OCI-LY3 (cell line): ENCODE measurements around the gene TALDO1.
A peak's percentile ranks its signal among the peaks of the same experiment; 100 is the strongest.

ENCODE experiments used
- H2AFZ ChIP-seq: fragments of 200-600, 300-600 bp; shearing (Covaris generic); 2 replicates; pipeline ENCODE4 v1.6.0; 2014; ENCODE audit warnings: antibody characterized with exemption, low read depth, low read length
- H3K27ac ChIP-seq: fragments of 200-600, 300-600 bp; sonication (generic); 2 replicates; pipeline ENCODE4 v1.5.1; 2014; ENCODE audit warnings: mild to moderate bottlenecking, low read length, moderate library complexity, mixed read lengths
- H3K27me3 ChIP-seq: fragments of 200-600, 300-600 bp; sonication (generic); 2 replicates; pipeline ENCODE4 v1.6.1; 2014; ENCODE audit warnings: low read depth, low read length, mixed read lengths
- H3K36me3 ChIP-seq: fragments of 200-600, 300-600 bp; sonication (generic); replicated peaks from 2 replicates; pipeline ENCODE3; 2014; ENCODE audit warnings: low read depth, low read length, mixed read lengths
- H3K4me1 ChIP-seq: fragments of 300-600, 200-600 bp; sonication (generic); 2 replicates; pipeline ENCODE4 v1.6.1; 2014; ENCODE audit warnings: low read length, mixed read lengths
- H3K4me2 ChIP-seq: fragments of 200-600, 300-600 bp; sonication (generic); 2 replicates; pipeline ENCODE4 v1.6.1; 2014; ENCODE audit warnings: low read length, mixed read lengths
- H3K4me3 ChIP-seq: fragments of 300-600, 200-600 bp; sonication (generic); 2 replicates; pipeline ENCODE4 v1.5.1; 2014; ENCODE audit warnings: antibody characterized with exemption, mild to moderate bottlenecking, low read length, moderate library complexity
- H3K79me2 ChIP-seq: fragments of 300-600, 200-600 bp; shearing (Covaris generic); 2 replicates; pipeline ENCODE4 v1.6.1; 2014; ENCODE audit warnings: mild to moderate bottlenecking, low read length, mixed read lengths
- H3K9ac ChIP-seq: fragments of 300-600, 200-600 bp; shearing (Covaris generic); 2 replicates; pipeline ENCODE4 v1.6.0; 2014; ENCODE audit warnings: mild to moderate bottlenecking, low read length, moderate library complexity
- H3K9me3 ChIP-seq: fragments of 200-600, 300-600 bp; shearing (Covaris generic); 2 replicates; pipeline ENCODE4 v1.6.1; 2014; ENCODE audit warnings: low read length, mixed read lengths; ENCODE audit not compliant: insufficient read depth
- H4K20me1 ChIP-seq: fragments of 200-600, 300-600 bp; sonication (generic); 2 replicates; pipeline ENCODE4 v1.6.1; 2016; ENCODE audit warnings: low read length, mixed read lengths; ENCODE audit not compliant: insufficient read depth
- CTCF ChIP-seq: fragments of 200-600, 300-600 bp; sonication (generic); IDR thresholded peaks from 2 replicates; pipeline ENCODE4 v1.5.1; 2014; ENCODE audit warnings: antibody characterized with exemption, low read length, low read depth
- EZH2phosphoT487 ChIP-seq: fragments of 200-600 bp; shearing (Covaris generic); IDR thresholded peaks from 2 replicates; pipeline ENCODE4 v1.6.1; 2018; ENCODE audit warnings: antibody characterized with exemption, mixed run types, low read depth

TALDO1 gene

DNA sequence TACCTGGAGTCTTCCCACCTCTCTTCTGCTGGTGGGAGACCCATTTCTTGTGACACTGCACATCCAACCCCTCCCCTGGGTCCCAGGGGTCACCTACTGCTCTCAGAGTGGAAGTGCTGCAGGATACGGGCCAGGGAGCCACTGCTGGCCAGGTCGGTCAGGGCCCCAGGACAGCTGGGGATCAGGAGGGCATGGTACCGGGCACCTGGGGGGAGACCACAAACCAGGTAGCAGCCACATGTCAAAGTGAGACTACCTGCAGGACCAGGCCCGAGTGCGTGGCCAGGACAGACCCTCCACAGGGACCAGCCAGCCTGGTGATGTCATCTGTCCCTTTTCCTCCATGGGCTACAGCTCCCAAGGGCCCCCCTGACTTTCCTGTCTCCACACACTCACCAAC, 26.2 kb downstream of the TALDO1 start:
- H3K36me3 ChIP-seq: peaks cover 28% of the 10 kb centered on the region
- no peak overlapping the region for H3K27ac ChIP-seq
- no peaks in the 10 kb centered on the region for H3K27me3 ChIP-seq
- H3K4me1 ChIP-seq: peaks cover 12% of the 10 kb centered on the region
- no peak overlapping the region for H3K9ac ChIP-seq
- TF ChIP-seq EZH2phosphoT487 (no peak), CTCF (no peak)
- no peaks in the 10 kb centered on the region for H3K9me3 ChIP-seq
- no peak overlapping the region for H3K4me3 ChIP-seq
- H3K4me2 ChIP-seq: no peak overlapping the region
- H4K20me1 ChIP-seq: peaks cover 31% of the 10 kb centered on the region
- H3K79me2 ChIP-seq: peaks cover 77% of the 10 kb centered on the region
- H2AFZ ChIP-seq: no peak overlapping the region

- peaks cover 13% of the 10 kb centered on the region for H3K4me1 ChIP-seq
- H3K4me3 ChIP-seq: no peak overlapping the region
- H3K27me3 ChIP-seq: no peaks in the 10 kb centered on the region
- no peak for TF ChIP-seq CTCF
- TF ChIP-seq EZH2phosphoT487: no peak
- H3K9me3 ChIP-seq: no peaks in the 10 kb centered on the region
- H3K36me3 ChIP-seq: peaks cover 28% of the 10 kb centered on the region
- H3K27ac ChIP-seq: no peak overlapping the region
- H3K9ac ChIP-seq: no peak overlapping the region
- H2AFZ ChIP-seq: no peak overlapping the region
- H4K20me1 ChIP-seq: peaks cover 31% of the 10 kb centered on the region
- peaks cover 79% of the 10 kb centered on the region for H3K79me2 ChIP-seq
- H3K4me2 ChIP-seq: no peak overlapping the region
Measured at GRCh38 chr11:773830-774229, 26.6 kb downstream of the TALDO1 start.

DNA sequence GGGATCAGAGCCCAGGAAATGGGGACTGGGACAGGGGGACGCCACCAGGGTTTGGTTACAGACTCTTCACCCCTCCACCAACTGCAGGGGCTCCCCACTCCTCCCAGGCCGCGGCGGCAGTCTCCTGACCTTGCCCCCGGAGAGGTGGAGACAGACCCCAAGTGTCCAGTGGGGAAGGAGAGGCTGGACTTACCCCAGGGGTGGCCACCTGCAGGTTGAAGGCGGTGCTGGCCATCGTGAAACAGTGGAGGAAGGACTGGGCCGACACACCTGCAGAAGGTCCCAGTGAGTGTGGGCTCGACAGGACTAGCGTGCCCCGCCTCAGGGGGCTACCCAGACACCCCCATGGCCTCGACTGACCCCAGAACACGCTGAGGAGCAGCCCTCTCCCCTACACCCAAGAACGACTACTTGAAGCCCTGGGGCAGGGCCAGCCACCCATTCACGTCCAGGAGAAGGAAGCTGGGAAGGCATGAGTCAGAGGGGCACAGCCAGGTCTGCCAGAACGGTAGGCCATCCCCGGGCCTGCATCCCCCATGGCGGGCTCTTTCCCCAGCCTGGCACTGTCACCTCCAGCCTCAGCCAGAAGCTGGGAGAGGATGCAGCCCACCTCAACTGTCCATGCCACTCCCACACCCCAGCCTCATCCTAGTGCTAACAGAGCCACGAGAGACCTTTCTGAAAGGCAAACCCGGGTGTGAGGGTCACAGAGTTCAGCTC, 27.8 kb downstream of the TALDO1 start:
- H2AFZ ChIP-seq: no peak overlapping the region
- H3K27ac ChIP-seq: no peak overlapping the region
- peak overlapping the region; percentile 97 for H3K4me2 ChIP-seq
- no peak for TF ChIP-seq CTCF
- no peak for TF ChIP-seq EZH2phosphoT487
- H3K9me3 ChIP-seq: no peaks in the 10 kb centered on the region
- no peaks in the 10 kb centered on the region for H3K27me3 ChIP-seq
- H3K4me3 ChIP-seq: no peak overlapping the region
- H3K79me2 ChIP-seq: peaks cover 79% of the 10 kb centered on the region
- peaks cover 13% of the 10 kb centered on the region for H3K4me1 ChIP-seq
- peaks cover 30% of the 10 kb centered on the region for H3K36me3 ChIP-seq
- peaks cover 31% of the 10 kb centered on the region for H4K20me1 ChIP-seq
- H3K9ac ChIP-seq: no peak overlapping the region

GRCh38 chr11:776263-776560, 28.9 kb downstream of the TALDO1 start:
- H3K79me2 ChIP-seq: peaks cover 71% of the 10 kb centered on the region
- H3K27ac ChIP-seq: peak overlapping the region; percentile 47
- peaks cover 13% of the 10 kb centered on the region for H3K4me1 ChIP-seq
- peaks cover 18% of the 10 kb centered on the region for H3K36me3 ChIP-seq
- peak overlapping the region; percentile 98 for H3K4me3 ChIP-seq
- H3K9me3 ChIP-seq: no peaks in the 10 kb centered on the region
- no peak overlapping the region for H2AFZ ChIP-seq
- no peaks in the 10 kb centered on the region for H3K27me3 ChIP-seq
- peaks cover 31% of the 10 kb centered on the region for H4K20me1 ChIP-seq
- no peak for TF ChIP-seq CTCF
- TF ChIP-seq EZH2phosphoT487: no peak
- H3K4me2 ChIP-seq: peak overlapping the region; percentile 97
- H3K9ac ChIP-seq: peak overlapping the region; percentile 83
